ENCODE measurements around the gene SREBF2.

The SREBF2 gene

GRCh38 chr22:41920271-41920976 is 87.5 kb downstream of the SREBF2 start:
- H3K27ac ChIP-seq (ENCODE audit: insufficient read depth, low read length, poor library complexity, severe bottlenecking), result no peak overlapping the region
- H3K4me3 ChIP-seq (ENCODE audit: insufficient read depth, low read depth, low read length, poor library complexity, severe bottlenecking), result no peak overlapping the region
- no peak for DNase-seq
- H3K36me3 ChIP-seq (ENCODE audit: control insufficient read depth, insufficient read depth, low read length), result no peaks in the 10 kb centered on the region
- H3K4me1 ChIP-seq (ENCODE audit: control insufficient read depth, insufficient read depth, low read length, poor library complexity, severe bottlenecking), result peaks cover 12% of the 10 kb centered on the region
- peaks cover under 1% of the 10 kb centered on the region for H3K27me3 ChIP-seq (replicated peaks; ENCODE audit: control insufficient read depth, insufficient read depth, low read length, poor library complexity, severe bottlenecking)
- H3K9me3 ChIP-seq (ENCODE audit: control insufficient read depth, low read length), result no peaks in the 10 kb centered on the region

- no peak overlapping the region for H3K4me3 ChIP-seq (ENCODE audit: insufficient read depth, low read depth, low read length, poor library complexity, severe bottlenecking)
- peaks cover 9% of the 10 kb centered on the region for H3K4me1 ChIP-seq (ENCODE audit: control insufficient read depth, insufficient read depth, low read length, poor library complexity, severe bottlenecking)
- H3K27ac ChIP-seq (ENCODE audit: insufficient read depth, low read length, poor library complexity, severe bottlenecking), result no peak overlapping the region
- DNase-seq, result no peak
- H3K9me3 ChIP-seq (ENCODE audit: control insufficient read depth, low read length), result no peaks in the 10 kb centered on the region
- no peaks in the 10 kb centered on the region for H3K27me3 ChIP-seq (replicated peaks; ENCODE audit: control insufficient read depth, insufficient read depth, low read length, poor library complexity, severe bottlenecking)
- H3K36me3 ChIP-seq (ENCODE audit: control insufficient read depth, insufficient read depth, low read length), result no peaks in the 10 kb centered on the region
Observed at GRCh38 chr22:41922328-41922727, 89.4 kb downstream of the SREBF2 start.

- H3K27me3 ChIP-seq (replicated peaks; ENCODE audit: control insufficient read depth, insufficient read depth, low read length, poor library complexity, severe bottlenecking), result no peaks in the 10 kb centered on the region
- H3K27ac ChIP-seq (ENCODE audit: insufficient read depth, low read length, poor library complexity, severe bottlenecking), result no peak overlapping the region
- no peak overlapping the region for H3K4me3 ChIP-seq (ENCODE audit: insufficient read depth, low read depth, low read length, poor library complexity, severe bottlenecking)
Observed at GRCh38 chr22:41922940-41923594, 90.2 kb downstream of the SREBF2 start.

GRCh38 chr22:41923595-41924276 is 90.8 kb downstream of the SREBF2 start:
- Histone ChIP-seq H3K27ac (ENCODE audit: insufficient read depth, low read length, poor library complexity, severe bottlenecking) (no peak overlapping the region), H3K36me3 (ENCODE audit: control insufficient read depth, insufficient read depth, low read length) (no peaks in the 10 kb centered on the region), H3K9me3 (ENCODE audit: control insufficient read depth, low read length) (no peaks in the 10 kb centered on the region), H3K4me3 (ENCODE audit: insufficient read depth, low read depth, low read length, poor library complexity, severe bottlenecking) (no peak overlapping the region), H3K4me1 (ENCODE audit: control insufficient read depth, insufficient read depth, low read length, poor library complexity, severe bottlenecking) (peaks cover 13% of the 10 kb centered on the region), H3K27me3 (replicated peaks; ENCODE audit: control insufficient read depth, insufficient read depth, low read length, poor library complexity, severe bottlenecking) (no peaks in the 10 kb centered on the region)
- no peak for DNase-seq

More at GRCh38 chr22:41922940-41923594, 90.2 kb downstream of the SREBF2 start:
- Histone ChIP-seq H3K4me1 (ENCODE audit: control insufficient read depth, insufficient read depth, low read length, poor library complexity, severe bottlenecking) (peaks cover 11% of the 10 kb centered on the region), H3K36me3 (ENCODE audit: control insufficient read depth, insufficient read depth, low read length) (no peaks in the 10 kb centered on the region), H3K9me3 (ENCODE audit: control insufficient read depth, low read length) (no peaks in the 10 kb centered on the region)
- DNase-seq, result no peak

GRCh38 chr22:41925783-41926460 is 93.0 kb downstream of the SREBF2 start:
- no peaks in the 10 kb centered on the region for H3K9me3 ChIP-seq (ENCODE audit: control insufficient read depth, low read length)
- DNase-seq, result peak; percentile 56 to 67 (median 65)
- peaks cover 4% of the 10 kb centered on the region for H3K4me1 ChIP-seq (ENCODE audit: control insufficient read depth, insufficient read depth, low read length, poor library complexity, severe bottlenecking)
- H3K36me3 ChIP-seq (ENCODE audit: control insufficient read depth, insufficient read depth, low read length), result no peaks in the 10 kb centered on the region
- no peaks in the 10 kb centered on the region for H3K27me3 ChIP-seq (replicated peaks; ENCODE audit: control insufficient read depth, insufficient read depth, low read length, poor library complexity, severe bottlenecking)
- peak overlapping the region; percentile 63 for H3K4me3 ChIP-seq (ENCODE audit: insufficient read depth, low read depth, low read length, poor library complexity, severe bottlenecking)
- H3K27ac ChIP-seq (ENCODE audit: insufficient read depth, low read length, poor library complexity, severe bottlenecking), result no peak overlapping the region

GRCh38 chr22:41927813-41928212 is 94.9 kb downstream of the SREBF2 start:
- no peak for DNase-seq
- Histone ChIP-seq H3K36me3 (ENCODE audit: control insufficient read depth, insufficient read depth, low read length) (no peaks in the 10 kb centered on the region), H3K4me1 (ENCODE audit: control insufficient read depth, insufficient read depth, low read length, poor library complexity, severe bottlenecking) (peaks cover 4% of the 10 kb centered on the region), H3K4me3 (ENCODE audit: insufficient read depth, low read depth, low read length, poor library complexity, severe bottlenecking) (no peak overlapping the region), H3K9me3 (ENCODE audit: control insufficient read depth, low read length) (no peaks in the 10 kb centered on the region), H3K27ac (ENCODE audit: insufficient read depth, low read length, poor library complexity, severe bottlenecking) (no peak overlapping the region), H3K27me3 (replicated peaks; ENCODE audit: control insufficient read depth, insufficient read depth, low read length, poor library complexity, severe bottlenecking) (no peaks in the 10 kb centered on the region)

GRCh38 chr22:41928593-41929417 is 95.9 kb downstream of the SREBF2 start:
- H3K4me3 ChIP-seq (ENCODE audit: insufficient read depth, low read depth, low read length, poor library complexity, severe bottlenecking), result no peak overlapping the region
- no peak overlapping the region for H3K27ac ChIP-seq (ENCODE audit: insufficient read depth, low read length, poor library complexity, severe bottlenecking)
- H3K36me3 ChIP-seq (ENCODE audit: control insufficient read depth, insufficient read depth, low read length), result no peaks in the 10 kb centered on the region
- H3K4me1 ChIP-seq (ENCODE audit: control insufficient read depth, insufficient read depth, low read length, poor library complexity, severe bottlenecking), result peaks cover 4% of the 10 kb centered on the region
- H3K9me3 ChIP-seq (ENCODE audit: control insufficient read depth, low read length), result no peaks in the 10 kb centered on the region
- no peaks in the 10 kb centered on the region for H3K27me3 ChIP-seq (replicated peaks; ENCODE audit: control insufficient read depth, insufficient read depth, low read length, poor library complexity, severe bottlenecking)
- DNase-seq, result no peak

- DNase-seq, result no peak
- Histone ChIP-seq H3K36me3 (ENCODE audit: control insufficient read depth, insufficient read depth, low read length) (no peaks in the 10 kb centered on the region), H3K4me3 (ENCODE audit: insufficient read depth, low read depth, low read length, poor library complexity, severe bottlenecking) (no peak overlapping the region), H3K27me3 (replicated peaks; ENCODE audit: control insufficient read depth, insufficient read depth, low read length, poor library complexity, severe bottlenecking) (no peaks in the 10 kb centered on the region), H3K4me1 (ENCODE audit: control insufficient read depth, insufficient read depth, low read length, poor library complexity, severe bottlenecking) (peaks cover 4% of the 10 kb centered on the region), H3K27ac (ENCODE audit: insufficient read depth, low read length, poor library complexity, severe bottlenecking) (no peak overlapping the region), H3K9me3 (ENCODE audit: control insufficient read depth, low read length) (no peaks in the 10 kb centered on the region)
Observed at GRCh38 chr22:41929418-41929810, 96.5 kb downstream of the SREBF2 start.

GRCh38 chr22:41931701-41932269 is 98.9 kb downstream of the SREBF2 start:
- peaks cover 4% of the 10 kb centered on the region for H3K4me1 ChIP-seq (ENCODE audit: control insufficient read depth, insufficient read depth, low read length, poor library complexity, severe bottlenecking)
- no peak overlapping the region for H3K4me3 ChIP-seq (ENCODE audit: insufficient read depth, low read depth, low read length, poor library complexity, severe bottlenecking)
- no peak overlapping the region for H3K27ac ChIP-seq (ENCODE audit: insufficient read depth, low read length, poor library complexity, severe bottlenecking)
- H3K36me3 ChIP-seq (ENCODE audit: control insufficient read depth, insufficient read depth, low read length), result no peaks in the 10 kb centered on the region
- no peaks in the 10 kb centered on the region for H3K9me3 ChIP-seq (ENCODE audit: control insufficient read depth, low read length)
- no peaks in the 10 kb centered on the region for H3K27me3 ChIP-seq (replicated peaks; ENCODE audit: control insufficient read depth, insufficient read depth, low read length, poor library complexity, severe bottlenecking)
- no peak for DNase-seq
